HG03039 (cell line): ENCODE results near the gene IRAG1.
"Not testable (repeated sequence)": the region's sequence is repeated elsewhere in the genome, so short reads cannot be mapped to it uniquely, and the experiment has no call there.

Experiments used
- ATAC-seq: cut with Tn5 transposase; IDR thresholded peaks from one replicate; pipeline ENCODE4 v1.9.1; 2021; ENCODE audit warnings: mild to moderate bottlenecking, moderate library complexity; ENCODE audit not compliant: unreplicated experiment

Gene IRAG1

GRCh38 chr11:10709299-10710086 is 15.9 kb upstream of the IRAG1 start:
- ATAC-seq: no peak

DNA sequence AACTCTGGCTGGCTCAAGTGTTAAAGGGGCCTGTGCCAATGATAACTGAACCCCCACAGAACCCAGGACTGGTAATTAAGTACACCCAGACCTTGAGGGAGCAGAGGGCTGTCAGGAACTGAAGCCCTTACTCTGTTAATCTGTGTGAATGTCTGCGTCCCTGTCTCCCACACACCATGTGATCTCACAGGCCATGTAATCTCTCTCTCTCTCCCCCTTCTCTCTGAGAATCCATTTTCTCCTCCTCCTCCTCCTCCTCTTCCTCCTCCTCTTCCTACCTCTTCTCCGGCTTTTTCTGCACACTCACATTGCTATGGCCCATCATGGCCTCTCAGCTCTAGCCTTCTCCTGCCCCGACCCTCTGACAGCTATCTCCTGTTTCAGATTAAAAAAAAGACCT is 14.6 kb upstream of the IRAG1 start:
- no peak for ATAC-seq

DNA sequence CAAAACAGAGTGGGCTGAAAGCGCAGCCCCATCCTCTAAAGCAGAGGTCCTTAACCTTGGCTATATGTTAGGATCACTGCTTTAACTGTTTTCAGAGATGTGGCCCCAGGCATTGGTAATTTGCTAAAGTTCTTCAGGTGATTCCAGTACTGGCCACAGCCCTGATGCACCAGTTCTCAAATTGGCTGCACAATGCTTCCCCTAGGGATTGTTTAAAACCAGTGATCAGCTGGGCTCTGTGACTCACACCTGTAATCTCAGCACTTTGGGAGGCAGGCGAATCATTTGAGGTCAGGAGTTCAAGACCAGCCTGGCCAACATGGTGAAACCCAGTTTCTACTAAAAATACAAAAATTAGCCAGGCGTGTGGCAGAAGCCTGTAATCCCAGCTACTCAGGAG is 8.4 kb upstream of the IRAG1 start:
- no peak for ATAC-seq

DNA sequence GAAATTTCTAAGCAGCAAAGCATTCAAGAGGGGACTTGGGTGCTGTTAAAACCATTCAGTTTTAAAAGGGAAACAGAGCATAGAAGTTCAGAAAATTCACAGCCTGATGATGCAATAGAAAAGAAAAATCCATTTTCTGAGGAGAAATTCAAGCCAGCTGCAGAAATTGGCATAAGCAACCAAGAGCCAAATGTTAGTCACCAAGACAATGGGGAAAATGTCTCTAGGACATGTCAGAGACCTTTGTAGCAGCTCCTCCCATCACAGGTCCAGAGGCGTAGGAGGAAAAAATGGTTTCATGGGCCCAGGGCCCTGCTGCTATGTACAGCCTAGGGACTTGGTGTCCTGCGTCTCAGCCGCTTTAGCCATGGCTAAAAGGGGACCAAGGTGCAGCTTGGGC is 5.5 kb upstream of the IRAG1 start:
- no peak for ATAC-seq

- ATAC-seq: no peak
Measured at GRCh38 chr11:10697323-10697620, 3.7 kb upstream of the IRAG1 start.

DNA sequence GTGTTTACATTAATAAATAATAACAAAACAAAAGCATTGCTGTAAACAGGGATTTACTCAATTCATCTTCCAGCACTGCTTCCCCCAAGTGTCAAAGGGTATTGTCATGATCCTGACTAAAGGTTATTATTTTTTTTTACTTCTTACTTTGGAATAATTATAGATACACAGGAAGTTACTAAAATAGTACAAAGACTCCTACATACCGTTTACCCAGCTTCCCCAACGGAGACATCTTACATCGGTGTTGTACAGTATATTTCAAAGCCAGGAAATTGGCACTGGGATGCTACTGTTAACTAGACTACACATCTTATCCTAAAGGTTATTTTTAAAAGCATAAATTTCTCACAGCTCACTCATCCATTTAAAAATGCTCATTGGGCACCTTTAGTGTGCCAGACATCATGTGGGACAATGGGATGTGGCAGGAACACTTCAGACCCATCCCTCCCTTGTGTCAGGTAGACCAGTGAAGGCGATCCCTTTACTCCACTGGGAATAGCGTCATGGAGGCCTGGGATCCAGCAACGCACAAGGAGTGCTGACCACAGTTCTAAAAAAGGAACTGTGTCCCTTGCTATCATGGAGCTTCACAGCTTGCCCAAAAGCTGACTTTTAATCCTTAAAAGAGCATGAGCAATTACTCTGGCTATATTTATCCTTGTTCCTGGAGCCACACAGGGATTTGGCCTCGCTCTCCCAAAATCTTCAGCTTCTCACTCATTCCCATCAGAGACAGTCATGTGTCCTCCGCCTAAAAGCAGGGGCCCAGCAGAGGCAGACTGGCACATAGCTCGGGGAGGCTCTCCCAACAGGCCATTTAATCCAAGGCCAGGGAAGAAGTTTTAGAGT is 3.1 kb upstream of the IRAG1 start:
- ATAC-seq: no peak

GRCh38 chr11:10695833-10696232 is 2.3 kb upstream of the IRAG1 start:
- no peak for ATAC-seq

DNA sequence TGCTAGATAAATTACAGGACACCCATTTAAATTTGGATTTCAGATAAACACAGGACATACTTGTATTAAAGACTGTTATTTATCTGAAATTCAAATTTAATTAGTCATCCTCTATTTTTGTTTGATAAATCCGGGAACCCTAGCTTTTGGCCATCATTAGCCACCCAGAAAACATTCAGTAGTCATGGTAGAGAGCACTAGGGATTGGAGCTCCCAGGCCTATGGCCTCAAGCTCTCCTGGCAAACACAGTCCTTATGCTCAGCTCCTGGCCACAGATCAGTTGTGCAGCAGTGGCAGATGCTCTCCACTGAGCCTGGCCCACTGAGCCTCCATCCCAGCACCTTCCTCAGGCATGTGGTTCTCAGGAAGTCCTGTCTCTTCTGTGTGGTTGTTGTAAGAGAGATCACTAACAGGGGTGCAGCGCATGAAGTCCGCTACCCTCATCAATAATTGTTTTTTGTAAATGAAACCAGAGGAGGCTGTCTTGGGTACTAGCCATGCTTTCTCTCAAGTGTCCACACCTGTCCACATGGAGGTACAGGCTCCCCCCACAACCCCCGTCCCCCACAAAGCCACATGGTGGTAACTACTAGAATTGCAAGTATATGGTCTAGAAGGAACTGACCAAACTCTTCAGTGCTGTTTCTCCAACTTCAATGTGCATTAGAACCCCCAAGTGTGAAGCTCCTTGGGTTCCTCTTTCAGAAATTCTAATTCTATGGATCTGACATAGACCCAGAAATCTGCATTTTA is 1.1 kb upstream of the IRAG1 start:
- no peak for ATAC-seq

DNA sequence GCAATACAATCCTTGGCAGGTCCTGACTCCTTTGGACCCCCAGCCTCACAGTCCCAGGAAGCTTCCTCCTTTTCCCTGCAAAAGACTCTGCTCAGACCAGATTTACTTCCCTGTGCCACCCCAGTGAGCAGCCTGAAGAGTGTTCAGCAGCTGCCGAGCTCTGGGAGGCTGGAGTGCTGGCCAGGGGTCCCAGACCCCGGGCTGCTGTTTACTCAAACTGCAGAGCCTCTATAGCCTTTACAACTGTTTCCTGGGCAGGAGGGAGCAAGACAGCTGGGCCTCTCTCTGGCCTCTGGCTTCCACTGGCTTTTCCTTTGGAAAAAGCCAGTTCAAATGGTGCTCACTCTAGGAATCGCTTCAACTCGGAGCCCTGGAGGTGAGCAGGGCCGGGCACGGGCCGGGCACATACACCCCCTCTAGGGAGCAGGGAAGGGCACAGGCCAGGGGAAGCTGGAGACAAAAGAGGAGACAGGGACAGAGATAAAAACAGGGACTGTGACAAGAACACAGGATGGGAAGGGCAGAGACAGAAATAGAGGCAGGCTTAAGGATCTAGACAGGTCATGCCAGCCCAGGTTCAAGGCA is 932 bp downstream of the IRAG1 start:
- no peak for ATAC-seq

- no peak for ATAC-seq
Measured at GRCh38 chr11:10688401-10688800, 5.2 kb downstream of the IRAG1 start.

GRCh38 chr11:10686311-10686710 is 7.2 kb downstream of the IRAG1 start:
- no peak for ATAC-seq

DNA sequence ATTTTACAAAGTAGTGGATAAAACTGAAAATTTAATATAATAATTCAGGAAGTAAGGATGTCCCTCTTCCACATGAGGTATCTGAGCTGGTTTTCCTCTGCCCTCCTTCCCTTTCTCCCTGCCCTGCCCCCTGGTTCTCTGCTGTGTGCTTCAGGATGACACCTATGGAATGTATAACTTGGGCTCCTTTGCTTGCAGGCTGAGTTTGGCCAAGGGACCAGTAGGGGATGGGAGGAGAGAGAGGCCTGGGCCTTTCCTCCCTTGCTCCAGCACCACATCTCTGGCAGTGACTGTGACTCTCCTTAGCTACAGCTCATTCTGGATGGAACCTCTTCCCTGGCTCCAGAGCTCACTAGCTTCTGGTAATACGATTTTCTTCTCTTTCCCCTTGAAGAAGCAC is 10.1 kb downstream of the IRAG1 start:
- ATAC-seq: no peak

DNA sequence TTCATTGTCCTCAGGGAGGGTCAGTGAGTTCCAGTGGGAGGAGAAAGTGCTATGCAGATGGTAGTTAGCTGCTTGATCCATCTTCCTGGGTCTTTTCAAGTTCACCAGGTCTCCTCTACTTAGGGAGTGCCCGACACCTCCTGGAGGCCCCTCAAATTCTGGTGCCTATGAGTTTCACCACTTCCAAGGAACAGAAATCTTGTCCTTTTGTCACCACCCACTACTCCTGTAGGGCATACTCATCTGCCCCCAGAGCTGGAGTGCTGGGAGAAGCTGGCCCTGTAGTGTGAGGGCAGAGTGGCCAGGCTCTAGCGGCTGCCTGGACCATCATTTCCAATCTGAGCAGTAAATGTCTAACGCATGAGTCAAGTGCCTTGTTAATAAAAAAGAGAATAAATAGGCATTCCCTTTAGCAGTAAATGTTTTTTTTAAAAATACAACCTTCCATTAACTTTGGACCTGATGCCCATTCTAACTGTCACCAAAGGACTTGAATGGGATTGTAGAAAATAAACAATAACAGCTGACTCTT is 12.5 kb downstream of the IRAG1 start:
- ATAC-seq: no peak

DNA sequence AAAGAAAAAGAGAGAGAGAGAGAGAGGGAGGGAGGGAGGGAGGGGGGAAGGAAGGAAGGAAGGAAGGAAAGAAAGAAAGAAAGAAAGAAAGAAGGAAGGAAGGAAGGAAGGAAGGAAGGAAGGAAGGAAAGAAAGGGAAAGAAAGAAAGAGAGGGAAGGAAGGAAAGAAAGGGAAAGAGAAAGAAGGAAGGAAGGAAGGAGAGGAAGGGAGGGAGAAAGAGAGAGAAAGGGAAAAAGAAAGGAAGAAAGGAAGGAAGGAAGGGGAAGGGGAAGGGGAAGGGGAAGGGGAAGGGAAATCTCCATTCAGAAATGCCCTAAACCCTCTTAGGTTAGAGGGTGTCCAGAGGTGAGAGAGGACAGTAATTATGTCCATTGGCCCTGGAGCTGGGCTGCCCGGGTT is 13.3 kb downstream of the IRAG1 start:
- ATAC-seq: not testable (repeated sequence)

DNA sequence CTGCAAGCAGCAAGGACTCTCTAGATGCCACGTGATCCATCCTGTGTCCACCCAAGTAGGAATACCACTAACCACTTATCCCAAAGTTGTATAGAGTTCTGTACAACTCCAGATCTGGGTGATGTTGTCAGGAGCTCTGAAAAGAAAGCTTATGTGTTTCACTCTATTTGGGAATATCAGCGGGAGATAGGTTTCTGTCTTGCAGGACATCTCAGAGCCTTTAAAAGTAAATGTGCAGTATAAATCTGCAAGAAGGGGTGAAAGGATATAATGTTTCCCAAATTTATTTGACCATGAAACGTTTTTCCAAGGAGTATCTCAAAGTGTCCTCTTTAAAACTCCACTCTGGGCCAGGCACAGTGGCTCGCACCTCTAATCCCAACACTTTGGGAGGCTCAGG is 13.9 kb downstream of the IRAG1 start:
- ATAC-seq: no peak

- ATAC-seq: no peak
Measured at GRCh38 chr11:10678101-10678500, 15.5 kb downstream of the IRAG1 start.

- no peak for ATAC-seq
Measured at GRCh38 chr11:10676919-10677318, 16.6 kb downstream of the IRAG1 start.

DNA sequence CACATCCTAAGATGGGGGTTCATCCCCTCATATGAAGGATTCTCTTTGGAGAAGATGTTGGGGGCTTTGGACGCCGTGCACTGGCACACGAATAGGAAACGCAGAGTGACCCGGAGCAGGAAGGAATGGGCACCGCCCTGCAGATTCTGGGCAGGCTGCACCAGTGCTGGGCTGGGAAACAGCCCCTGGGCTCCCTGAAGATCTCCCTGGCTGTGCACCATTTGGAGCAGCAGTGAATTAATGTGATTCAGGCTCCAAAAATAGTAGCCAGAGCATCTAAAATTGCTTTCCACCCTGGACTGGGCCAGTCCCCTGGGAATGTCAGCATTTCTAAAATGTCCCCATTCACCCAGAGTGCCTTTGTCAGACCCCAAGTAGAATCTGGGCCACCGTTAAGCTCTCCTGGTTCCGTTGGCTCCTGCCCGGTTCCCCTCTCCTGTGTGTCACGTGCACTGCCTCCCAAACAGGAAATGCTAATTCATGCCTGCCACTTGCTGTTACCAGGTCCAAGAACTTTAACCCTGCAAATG is 18.6 kb downstream of the IRAG1 start:
- ATAC-seq: no peak

- ATAC-seq: no peak
Measured at GRCh38 chr11:10674440-10674855, 19.1 kb downstream of the IRAG1 start.

GRCh38 chr11:10673501-10674062 is 20.0 kb downstream of the IRAG1 start:
- ATAC-seq: no peak
